ENCODE results near the gene COQ3. TPM values are rescaled to one million over a fixed set of nuclear protein-coding genes. Genes with fewer than 3 reads are reported as not detected.
A peak's percentile ranks its signal among the peaks of the same experiment; 100 is the strongest.

The COQ3 gene
- total RNA-seq, 2 donors from 2014 or later: 8.8 to 15.1 TPM

GRCh38 chr6:99348288-99349170 is 45.5 kb downstream of the COQ3 start:
- no peak for DNase-seq (ENCODE audit: low spot score)
- H3K4me3 ChIP-seq: peak overlapping the region; percentile 48 to 63
- peaks cover 0 to 11% of the 10 kb centered on the region in 2 donors for H3K4me1 ChIP-seq
- H3K27me3 ChIP-seq: peaks cover 0 to 5% of the 10 kb centered on the region in 2 donors
- no peak for TF ChIP-seq CTCF (IDR thresholded peaks at IDR 0.05)
- H3K9me3 ChIP-seq: no peaks in the 10 kb centered on the region
- no peaks in the 10 kb centered on the region for H3K36me3 ChIP-seq
- H3K27ac ChIP-seq: no peak overlapping the region

GRCh38 chr6:99347804-99348203 is 46.2 kb downstream of the COQ3 start:
- TF ChIP-seq CTCF (IDR thresholded peaks at IDR 0.05): no peak
- H3K27me3 ChIP-seq: peaks cover 0 to 5% of the 10 kb centered on the region in 2 donors

GRCh38 chr6:99346595-99346994 is 47.4 kb downstream of the COQ3 start:
- no peak for TF ChIP-seq CTCF (IDR thresholded peaks at IDR 0.05)

More at GRCh38 chr6:99347804-99348203, 46.2 kb downstream of the COQ3 start:
- Histone ChIP-seq H3K4me3 (no peak overlapping the region), H3K36me3 (no peaks in the 10 kb centered on the region), H3K9me3 (no peaks in the 10 kb centered on the region), H3K4me1 (peaks cover 0 to 11% of the 10 kb centered on the region in 2 donors), H3K27ac (no peak overlapping the region)
- DNase-seq (ENCODE audit: low spot score): no peak

GRCh38 chr6:99345164-99345563 is 48.8 kb downstream of the COQ3 start:
- TF ChIP-seq CTCF (IDR thresholded peaks at IDR 0.05): no peak
- H3K27ac ChIP-seq: no peak overlapping the region
- H3K4me1 ChIP-seq: peaks cover 0 to 9% of the 10 kb centered on the region in 2 donors
- no peak for DNase-seq (ENCODE audit: low spot score)
- H3K27me3 ChIP-seq: peaks cover 0 to 4% of the 10 kb centered on the region in 2 donors
- no peak overlapping the region for H3K4me3 ChIP-seq
- H3K36me3 ChIP-seq: no peaks in the 10 kb centered on the region
- H3K9me3 ChIP-seq: no peaks in the 10 kb centered on the region

More at GRCh38 chr6:99346595-99346994, 47.4 kb downstream of the COQ3 start:
- H3K36me3 ChIP-seq: no peaks in the 10 kb centered on the region
- no peak for DNase-seq (ENCODE audit: low spot score)
- no peak overlapping the region for H3K27ac ChIP-seq
- peaks cover 0 to 5% of the 10 kb centered on the region in 2 donors for H3K27me3 ChIP-seq
- H3K4me3 ChIP-seq: no peak overlapping the region
- H3K4me1 ChIP-seq: peaks cover 0 to 11% of the 10 kb centered on the region in 2 donors
- H3K9me3 ChIP-seq: no peaks in the 10 kb centered on the region

- no peaks in the 10 kb centered on the region for H3K36me3 ChIP-seq
- H3K27ac ChIP-seq: no peak overlapping the region
- peaks cover 0 to 4% of the 10 kb centered on the region in 2 donors for H3K4me1 ChIP-seq
- no peak for DNase-seq (ENCODE audit: low spot score)
- TF ChIP-seq CTCF (IDR thresholded peaks at IDR 0.05): no peak
- no peak overlapping the region for H3K4me3 ChIP-seq
- no peaks in the 10 kb centered on the region for H3K9me3 ChIP-seq
- no peaks in the 10 kb centered on the region for H3K27me3 ChIP-seq
These were observed 49.7 kb downstream of the COQ3 start for GRCh38 chr6:99344289-99344688.
